Activated CD4-positive, alpha-beta T cell treated with anti-CD3 and anti-CD28 coated beads, Interleukin-2, amount 50 U/mL, for 1 hour (primary cell): Measurements from ENCODE around the gene NDUFA8.

Experiments
- DNase-seq: peaks from one replicate; pipeline ENCODE4 v3.0.0-alpha.2; 2020

The NDUFA8 gene

GRCh38 chr9:122134822-122135528, 24.6 kb downstream of the NDUFA8 start:
- no peak for DNase-seq

DNA sequence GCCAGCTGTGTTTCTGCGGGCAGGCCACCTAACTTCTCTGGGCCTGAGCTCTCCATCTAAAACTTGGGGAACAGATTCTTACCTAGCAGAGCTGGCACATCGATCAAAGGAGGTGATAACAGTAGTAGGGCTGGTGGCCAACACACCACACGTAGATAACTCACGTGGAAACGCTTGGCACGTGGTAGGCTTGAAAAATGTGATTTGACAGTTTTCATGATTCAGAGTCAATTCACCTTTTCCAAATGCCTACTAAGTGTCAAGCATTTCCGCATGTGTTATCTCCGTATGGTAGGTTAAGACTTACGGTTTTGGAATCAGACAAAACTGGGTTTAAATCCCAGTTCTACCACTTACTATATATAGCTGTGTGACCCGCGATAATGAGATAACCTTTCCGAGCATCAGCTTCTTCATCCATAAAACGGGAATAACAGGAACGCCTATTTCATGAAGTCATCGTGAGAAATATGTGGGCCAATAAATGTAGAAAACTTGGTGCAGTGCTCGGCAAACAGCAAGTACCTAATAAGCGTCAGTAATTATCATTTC, 25.5 kb downstream of the NDUFA8 start:
- DNase-seq: no peak

GRCh38 chr9:122133263-122133983, 26.2 kb downstream of the NDUFA8 start:
- no peak for DNase-seq

DNA sequence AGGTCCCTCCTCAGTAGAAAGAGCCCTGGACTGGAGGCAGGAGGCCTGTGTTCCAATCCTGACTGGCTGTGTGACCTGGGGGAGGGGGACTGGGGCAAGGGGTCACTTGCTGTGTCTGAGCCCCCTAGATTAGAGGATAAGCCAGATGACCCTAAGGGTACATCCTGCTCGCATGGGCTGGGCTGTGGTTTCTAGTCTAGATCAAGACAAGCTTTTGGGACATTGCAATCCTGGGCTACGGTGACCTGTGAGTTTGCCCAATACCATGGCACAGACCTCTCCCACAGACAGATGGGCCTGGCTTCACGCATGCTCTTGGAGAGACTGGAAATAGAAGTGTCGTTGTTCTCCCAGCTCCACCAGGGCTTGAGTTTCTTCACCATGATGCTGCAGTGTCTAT, 27.0 kb downstream of the NDUFA8 start:
- no peak for DNase-seq

GRCh38 chr9:122131401-122132001, 28.1 kb downstream of the NDUFA8 start:
- no peak for DNase-seq

- DNase-seq: no peak
These were observed 28.7 kb downstream of the NDUFA8 start for GRCh38 chr9:122130837-122131236.

- DNase-seq: no peak
These were observed 29.6 kb downstream of the NDUFA8 start for GRCh38 chr9:122129969-122130368.

GRCh38 chr9:122128969-122129343, 30.6 kb downstream of the NDUFA8 start:
- no peak for DNase-seq

GRCh38 chr9:122128007-122128968, 31.3 kb downstream of the NDUFA8 start:
- no peak for DNase-seq

DNA sequence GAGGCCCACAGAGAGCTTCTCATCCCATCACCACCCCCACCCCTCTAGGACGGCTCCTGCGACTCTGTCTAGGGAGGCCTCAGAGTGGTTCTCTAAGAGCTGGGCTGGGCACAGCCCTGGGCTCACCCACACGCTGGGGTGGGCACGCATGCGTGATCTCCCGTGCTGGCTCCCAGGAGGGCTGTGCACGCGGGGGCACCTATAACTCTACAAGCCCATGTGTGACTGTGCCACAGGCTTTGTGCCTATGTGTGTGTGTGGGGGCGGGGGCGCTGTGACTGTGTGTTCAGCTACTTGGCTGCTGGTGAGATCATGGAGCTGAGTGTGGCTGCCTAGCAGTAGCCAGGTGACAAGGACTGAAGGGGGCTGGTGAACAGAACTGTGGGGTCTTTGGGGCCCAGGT, 32.2 kb downstream of the NDUFA8 start:
- no peak for DNase-seq

DNA sequence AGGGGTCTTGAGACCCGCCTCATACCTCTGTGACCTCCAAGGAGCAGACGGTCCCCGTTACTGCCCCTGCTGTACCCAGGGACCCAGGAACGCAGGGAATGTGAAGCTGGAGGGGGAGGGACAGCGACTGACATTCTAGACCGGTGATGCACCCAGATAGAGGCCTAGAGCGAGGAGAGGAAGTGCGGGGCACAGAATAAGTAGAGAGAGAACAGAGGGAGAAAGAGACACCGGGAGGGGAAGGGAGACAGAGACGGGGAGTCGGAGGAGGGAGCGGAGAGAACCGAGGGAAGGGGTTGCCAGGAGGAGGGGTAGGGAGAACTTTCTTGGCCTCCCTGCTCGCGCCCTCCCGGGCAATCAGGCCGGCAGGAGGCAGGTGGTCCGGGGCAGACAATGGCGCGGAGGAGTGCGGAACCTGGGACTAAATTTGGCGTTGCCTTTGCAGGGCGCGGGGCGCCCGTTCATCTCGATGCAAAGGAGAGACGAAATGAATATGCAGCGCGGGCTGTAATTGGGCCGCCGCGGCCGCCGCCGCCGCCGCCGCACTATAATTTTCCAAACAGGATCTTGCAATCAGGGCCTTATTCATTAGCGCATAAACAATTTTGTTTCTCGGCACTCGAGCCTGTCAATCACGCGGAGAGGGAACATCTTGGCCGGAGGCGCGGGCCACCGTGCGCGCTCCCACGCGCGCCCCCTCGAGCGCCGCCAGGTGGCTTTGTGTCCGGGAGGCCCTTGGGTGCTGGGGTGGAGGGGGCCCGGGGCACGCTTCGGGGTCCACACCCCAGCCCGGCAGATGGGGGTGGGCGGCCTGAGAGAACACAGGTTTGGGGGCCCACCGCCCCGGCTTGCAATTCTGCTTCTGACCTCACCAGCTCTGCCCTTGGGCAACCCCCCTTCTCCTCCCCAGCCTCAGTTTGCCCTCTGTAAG, 33.0 kb downstream of the NDUFA8 start:
- DNase-seq: no peak

DNA sequence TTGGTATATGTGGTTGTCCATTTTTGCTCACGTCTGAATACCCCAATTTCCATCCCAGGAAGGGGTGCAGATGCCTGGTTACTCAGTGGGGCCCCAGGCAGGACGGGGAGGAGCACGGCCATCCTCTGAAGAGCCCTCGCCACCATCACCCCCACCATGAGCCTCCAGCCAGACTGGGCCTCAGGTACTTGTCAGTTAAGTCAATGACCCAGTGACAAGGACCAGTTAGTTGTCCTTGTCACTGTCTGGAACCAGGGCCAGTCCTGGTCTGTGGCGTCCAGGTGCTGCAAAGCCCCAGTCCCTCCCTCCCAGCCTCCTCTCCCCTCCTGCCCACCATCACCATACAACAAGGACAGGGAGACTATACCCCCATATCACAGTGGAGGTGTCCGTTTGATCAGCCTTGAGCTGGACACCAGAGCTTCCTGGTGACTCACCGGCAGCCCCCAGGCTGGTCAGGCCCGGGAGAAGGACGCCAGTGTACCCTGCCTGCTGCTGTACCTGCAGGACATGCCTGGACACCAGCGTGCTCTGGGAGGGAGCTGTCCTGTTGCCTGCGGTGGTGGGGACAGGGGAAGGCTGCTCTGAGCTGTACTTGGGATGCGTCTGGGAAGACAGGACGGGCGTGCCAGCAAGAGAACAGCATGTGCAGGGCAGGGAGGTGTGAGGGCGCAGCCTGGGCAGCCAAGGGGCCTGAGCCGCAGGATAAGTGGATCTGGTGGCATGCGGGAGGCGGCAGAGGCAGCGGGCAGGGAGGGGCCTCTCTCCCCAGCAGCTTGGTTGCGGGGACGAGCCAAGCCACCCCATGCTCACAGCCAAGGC, 33.9 kb downstream of the NDUFA8 start:
- DNase-seq: no peak

DNA sequence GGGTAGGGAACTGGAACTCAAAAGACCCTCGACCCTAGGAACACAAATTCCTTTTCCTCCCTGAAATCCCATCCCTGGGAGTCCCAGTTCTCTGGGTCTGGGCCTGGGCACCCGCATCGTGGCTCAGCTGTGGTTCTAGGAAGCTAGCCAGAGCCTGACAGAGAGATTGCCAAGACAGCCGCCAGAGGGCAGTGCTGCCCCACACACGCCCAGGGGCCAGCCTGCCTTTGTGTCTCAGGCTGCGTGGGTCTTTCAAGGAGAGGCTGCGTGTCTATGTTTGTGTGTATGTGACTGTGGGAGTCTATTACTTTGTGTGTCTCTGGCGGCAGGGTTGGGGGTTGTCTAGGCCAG, 34.4 kb downstream of the NDUFA8 start:
- DNase-seq: peak; percentile 77

DNA sequence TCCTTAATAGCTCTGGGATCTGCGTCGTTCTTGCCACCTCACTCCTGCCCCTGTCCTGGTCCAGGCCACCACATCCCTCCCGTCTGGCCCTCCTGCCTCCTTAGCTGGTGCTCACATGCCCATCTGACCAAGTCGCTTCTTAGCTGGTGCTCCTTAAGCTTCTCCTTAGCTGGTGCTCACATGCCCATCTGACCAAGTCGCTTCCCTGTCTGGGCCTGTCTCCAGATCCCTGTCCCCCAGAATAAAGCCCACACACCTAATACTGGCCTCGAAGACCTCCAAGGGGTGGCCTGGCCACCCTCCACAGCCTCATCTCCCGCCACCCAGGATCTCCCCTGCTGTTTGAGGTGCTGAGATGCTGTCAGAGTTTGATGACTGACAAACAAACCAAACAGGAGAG, 35.1 kb downstream of the NDUFA8 start:
- DNase-seq: no peak

DNA sequence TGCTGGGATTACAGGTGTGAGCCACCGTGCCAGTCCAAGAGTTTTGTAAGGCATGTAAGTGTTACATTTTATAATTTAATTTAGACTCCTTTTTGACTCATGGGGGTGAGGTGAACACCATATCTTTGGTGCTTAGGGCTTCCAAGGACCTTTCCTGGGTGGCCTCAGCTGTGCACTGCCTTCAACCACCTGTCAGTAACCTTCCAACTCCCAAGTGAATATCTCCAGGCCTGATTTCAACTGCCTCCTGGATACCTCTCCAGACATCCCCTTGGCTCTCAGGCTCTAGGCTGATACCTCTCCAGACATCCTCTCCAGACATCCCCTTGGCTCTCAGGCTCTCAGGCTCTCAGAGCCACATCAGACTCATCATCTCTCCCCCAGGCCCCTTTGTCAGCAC, 35.5 kb downstream of the NDUFA8 start:
- DNase-seq: no peak

GRCh38 chr9:122122903-122123632, 36.5 kb downstream of the NDUFA8 start:
- DNase-seq: peak; percentile 72

GRCh38 chr9:122122468-122122867, 37.1 kb downstream of the NDUFA8 start:
- DNase-seq: no peak

- no peak for DNase-seq
These were observed 37.6 kb downstream of the NDUFA8 start for GRCh38 chr9:122121931-122122330.

DNA sequence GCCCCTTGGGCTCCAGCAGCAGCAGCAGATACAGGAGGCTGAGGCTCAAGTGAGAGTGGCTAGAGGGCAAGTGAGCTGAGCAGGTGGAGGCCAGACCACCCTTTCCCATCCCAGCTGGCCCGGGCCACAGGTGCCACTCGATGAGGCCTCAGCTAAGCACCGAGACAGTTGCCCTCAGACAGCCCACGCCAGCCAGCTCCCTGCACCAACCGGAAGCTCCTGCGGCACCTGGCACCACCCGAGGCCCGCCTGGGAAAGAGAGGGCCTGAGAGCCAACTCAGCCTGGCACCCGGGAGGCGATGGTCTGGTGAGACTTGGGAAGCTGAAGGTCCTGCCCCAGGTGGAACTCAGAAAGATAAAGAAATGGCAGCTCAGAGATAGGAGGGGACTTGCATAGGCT, 38.2 kb downstream of the NDUFA8 start:
- DNase-seq: no peak
